PC-9 (cell line): ENCODE results near the gene AHI1. TPM values are rescaled to one million over a fixed set of nuclear protein-coding genes. Genes with fewer than 3 reads are reported as not detected.

Experiments
- BruUV-seq: library from RNA; stranded (reverse); fragments of 400-500 nt; replicated peaks from 2 replicates; lab custom pipeline; 2021; lab: Mats Ljungman, UMichigan
- CTCF ChIA-PET: fragments of 300-600 bp; sonication (Branson Sonifier 250); formaldehyde crosslinking; loops from one replicate; lab custom pipeline; 2022; ENCODE audit warnings: antibody characterized with exemption; lab: Charles Lee
- POLR2A ChIA-PET: fragments of 300-600 bp; sonication (Branson Sonifier 250); formaldehyde crosslinking; loops from one replicate; lab custom pipeline; 2022; ENCODE audit warnings: antibody characterized with exemption; ENCODE audit not compliant: unreplicated experiment; lab: Charles Lee
- DNase-seq, 2 experiments: peaks; one replicate each; pipeline versions ENCODE4 v3.0.0 to v3.0.0-alpha.2; 2015 to 2022; ENCODE audit warnings: mixed read lengths in 1 of 2
- H2AFZ ChIP-seq: fragments of 200-600 bp; sonication (generic); 2 replicates; pipeline ENCODE4 v1.8.1; 2017; ENCODE audit warnings: antibody characterized with exemption
- H3F3A ChIP-seq: fragments of 200-600 bp; sonication (generic); 2 replicates; pipeline ENCODE4 v1.8.1; 2017; ENCODE audit warnings: antibody characterized with exemption, mild to moderate bottlenecking, low read depth; ENCODE audit not compliant: insufficient read depth
- H3K27ac ChIP-seq: fragments of 200-600 bp; sonication (generic); 2 replicates; pipeline ENCODE4 v1.6.1; 2016; ENCODE audit warnings: mixed run types
- H3K27me3 ChIP-seq: fragments of 200-600 bp; sonication (generic); 2 replicates; pipeline ENCODE4 v1.6.1; 2016; ENCODE audit warnings: low read depth, mixed run types; ENCODE audit not compliant: insufficient read depth
- H3K36me3 ChIP-seq: fragments of 200-600 bp; sonication (generic); 2 replicates; pipeline ENCODE4 v1.6.1; 2016; ENCODE audit warnings: low read depth, mixed run types
- H3K4me1 ChIP-seq: fragments of 200-600 bp; sonication (generic); replicated peaks from 2 replicates; pipeline ENCODE4 v1.6.1; 2016; ENCODE audit warnings: mixed run types; ENCODE audit not compliant: insufficient read depth
- H3K4me2 ChIP-seq: fragments of 200-600 bp; sonication (generic); 2 replicates; pipeline ENCODE4 v1.6.1; 2017; ENCODE audit warnings: mixed run types
- H3K4me3 ChIP-seq: fragments of 200-600 bp; sonication (generic); 2 replicates; pipeline ENCODE4 v1.6.1; 2016; ENCODE audit warnings: mixed run types
- H3K79me2 ChIP-seq: fragments of 200-600 bp; sonication (generic); 2 replicates; pipeline ENCODE4 v1.6.1; 2017; ENCODE audit warnings: low read depth, mixed run types
- H3K9me2 ChIP-seq: fragments of 200-600 bp; sonication (generic); 2 replicates; pipeline ENCODE4 v1.8.1; 2017; ENCODE audit warnings: mild to moderate bottlenecking; ENCODE audit not compliant: insufficient read depth
- H3K9me3 ChIP-seq: fragments of 200-600 bp; sonication (generic); 2 replicates; pipeline ENCODE4 v1.8.1; 2016; ENCODE audit warnings: low read depth; ENCODE audit not compliant: insufficient read depth
- H4K20me1 ChIP-seq: fragments of 200-600 bp; sonication (generic); 2 replicates; pipeline ENCODE4 v1.8.1; 2017; ENCODE audit not compliant: insufficient read depth
- CTCF ChIP-seq: fragments of 200-600 bp; sonication (generic); conservative IDR thresholded peaks from 2 replicates; pipeline ENCODE4 v1.6.1; 2017; ENCODE audit warnings: mixed run types, antibody characterized with exemption, mild to moderate bottlenecking, moderate library complexity
- EZH2 ChIP-seq: fragments of 200-600 bp; sonication (generic); IDR thresholded peaks from 2 replicates; pipeline ENCODE4 v1.8.0; 2017; ENCODE audit warnings: antibody characterized with exemption, low read depth
- intact Hi-C: fragments of 100-400 bp; cut with micrococcal nuclease; formaldehyde crosslinking; loops from one replicate; pipeline ENCODE4 v1.10.0; 2022; ENCODE audit not compliant: unreplicated experiment
- total RNA-seq: library from RNA; stranded (reverse); gene quantifications from 2 replicates; pipeline ENCODE4 v1.2.3, GENCODE V29; 2021

AHI1 gene
- total RNA-seq, 1 experiment from 2014 or later: 19.9 TPM

- Histone ChIP-seq H3F3A (no peaks in the 10 kb centered on the region), H3K79me2 (no peaks in the 10 kb centered on the region), H3K27me3 (no peaks in the 10 kb centered on the region), H3K36me3 (no peaks in the 10 kb centered on the region), H3K4me2 (no peak overlapping the region), H3K9me3 (no peaks in the 10 kb centered on the region), H3K27ac (no peak overlapping the region), H4K20me1 (no peaks in the 10 kb centered on the region), H3K4me1 (no peaks in the 10 kb centered on the region), H3K4me3 (no peak overlapping the region), H3K9me2 (no peaks in the 10 kb centered on the region), H2AFZ (no peak overlapping the region)
- no peak for TF ChIP-seq CTCF
- no peak for TF ChIP-seq EZH2
- no TSS peak for BruUV-seq
- no peak for DNase-seq
- intact Hi-C loops: no loop called here
- CTCF ChIA-PET: no interaction called here
- POLR2A ChIA-PET: no interaction called here
These were observed 145.9 kb downstream of the AHI1 start for GRCh38 chr6:135351635-135352034.

- CTCF ChIA-PET: no interaction called here
- no peaks in the 10 kb centered on the region for H3K27me3 ChIP-seq
These were observed 149.7 kb downstream of the AHI1 start for GRCh38 chr6:135347887-135348286.

GRCh38 chr6:135346747-135347146 is 150.8 kb downstream of the AHI1 start:
- Histone ChIP-seq H3K79me2 (no peaks in the 10 kb centered on the region), H3F3A (no peaks in the 10 kb centered on the region), H4K20me1 (no peaks in the 10 kb centered on the region), H3K9me2 (no peaks in the 10 kb centered on the region), H3K4me2 (no peak overlapping the region), H3K4me3 (no peak overlapping the region), H3K4me1 (no peaks in the 10 kb centered on the region), H2AFZ (no peak overlapping the region), H3K36me3 (no peaks in the 10 kb centered on the region), H3K27me3 (no peaks in the 10 kb centered on the region), H3K9me3 (no peaks in the 10 kb centered on the region), H3K27ac (no peak overlapping the region)
- no peak for DNase-seq
- TF ChIP-seq CTCF (no peak), EZH2 (no peak)
- intact Hi-C loops: no loop called here
- no TSS peak for BruUV-seq
- ChIA-PET CTCF (no interaction called here), POLR2A (no interaction called here)

More at GRCh38 chr6:135347887-135348286, 149.7 kb downstream of the AHI1 start:
- no peaks in the 10 kb centered on the region for H3K9me2 ChIP-seq
- H4K20me1 ChIP-seq: no peaks in the 10 kb centered on the region
- no peaks in the 10 kb centered on the region for H3K9me3 ChIP-seq
- no TSS peak for BruUV-seq
- no peaks in the 10 kb centered on the region for H3K79me2 ChIP-seq
- TF ChIP-seq EZH2 (no peak), CTCF (no peak)
- no peaks in the 10 kb centered on the region for H3F3A ChIP-seq
- POLR2A ChIA-PET: no interaction called here
- no peak overlapping the region for H2AFZ ChIP-seq
- no peak overlapping the region for H3K4me3 ChIP-seq
- H3K4me1 ChIP-seq: no peaks in the 10 kb centered on the region
- no peaks in the 10 kb centered on the region for H3K36me3 ChIP-seq
- no peak overlapping the region for H3K27ac ChIP-seq
- intact Hi-C loops: no loop called here
- no peak for DNase-seq
- no peak overlapping the region for H3K4me2 ChIP-seq
